ENCODE measurements around the gene ETFA. TPM values are rescaled to one million over a fixed set of nuclear protein-coding genes. Genes with fewer than 3 reads are reported as not detected.

The ETFA gene
- total and polyA plus RNA-seq, 2 of the 8 experiments (the other 6 are each of a cell fraction or from before 2014, with no cell fraction given) = 60.9 to 90.0 TPM

DNA sequence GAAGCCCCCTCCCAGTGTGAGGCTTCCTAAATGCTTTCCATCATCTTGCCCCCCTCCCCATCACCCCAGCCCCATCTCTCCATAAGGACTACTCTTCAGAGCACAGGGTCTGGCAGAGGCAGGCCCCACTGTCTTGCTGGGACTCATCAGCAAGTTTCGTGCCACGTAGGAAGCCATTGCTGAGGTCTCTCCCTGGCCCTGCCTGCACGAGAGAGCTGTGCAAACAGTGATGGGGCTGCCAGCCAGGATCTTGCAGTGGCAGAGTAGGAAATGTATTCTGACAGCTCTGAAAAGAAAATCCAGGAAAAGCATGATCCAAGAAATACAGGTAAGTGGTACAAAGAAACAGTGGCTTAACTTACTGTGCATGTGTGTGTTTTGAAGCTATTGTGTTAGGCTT is 47.9 kb upstream of the ETFA start:
- Histone ChIP-seq H3K79me2 (ENCODE audit: control insufficient read depth in 1 of 2, insufficient read depth in 2 of 2, low read length in 2 of 2) (no peaks in the 10 kb centered on the region), H2BK120ac (replicated peaks; ENCODE audit: low read depth, low read length) (no peak overlapping the region), H3K27me3 (replicated peaks in 1 of 4; ENCODE audit: control insufficient read depth in 3 of 4, extremely low read depth in 1 of 4, insufficient read depth in 3 of 4, low read length in 3 of 4) (no peaks in the 10 kb centered on the region; a peak in 1 of 7 replicates), H4K5ac (ENCODE audit: insufficient read length, low read depth, low read length) (no peak overlapping the region), H3K23me2 (ENCODE audit: low read depth, low read length) (no peaks in the 10 kb centered on the region; the same call in 1 of the 2 replicates), H3K18ac (ENCODE audit: extremely low read depth, low read length) (no peak overlapping the region), H3K9ac (replicated peaks in 1 of 4; ENCODE audit: extremely low read depth in 1 of 4, low read depth in 3 of 4, low read length in 3 of 4) (no peak overlapping the region), H4K20me1 (replicated peaks in 1 of 2; ENCODE audit: control insufficient read depth in 1 of 2, insufficient read depth in 2 of 2, low read length in 2 of 2) (no peaks in the 10 kb centered on the region), H3K4me1 (replicated peaks in 1 of 4; ENCODE audit: control insufficient read depth in 3 of 4, insufficient read depth in 4 of 4, low read length in 3 of 4) (no peaks in the 10 kb centered on the region), H2BK15ac (ENCODE audit: low read length) (no peak overlapping the region), H3K4me3 (ENCODE audit: extremely low read depth in 1 of 4, insufficient read depth in 2 of 4, low read depth in 3 of 4, low read length in 4 of 4) (no peak overlapping the region), H3K36me3 (ENCODE audit: control insufficient read depth in 2 of 4, insufficient read depth in 4 of 4, low read length in 3 of 4) (no peaks in the 10 kb centered on the region), H4K91ac (replicated peaks; ENCODE audit: insufficient read length, low read length) (no peak overlapping the region), H3K4me2 (ENCODE audit: insufficient read depth in 1 of 2, low read depth in 2 of 2, low read length in 2 of 2) (no peak overlapping the region), H2BK5ac (ENCODE audit: low read depth, low read length) (no peak overlapping the region), H3K9me3 (ENCODE audit: insufficient read depth in 2 of 2, low read depth in 1 of 2, low read length in 1 of 2) (no peaks in the 10 kb centered on the region), H3K56ac (replicated peaks; ENCODE audit: insufficient read length, low read depth, low read length) (no peak overlapping the region), H3K4ac (replicated peaks; ENCODE audit: insufficient read length, low read depth, low read length) (no peak overlapping the region), H3K23ac (ENCODE audit: insufficient read length) (no peak overlapping the region), H3K79me1 (ENCODE audit: low read depth, low read length) (no peaks in the 10 kb centered on the region), H4K8ac (ENCODE audit: extremely low read depth, insufficient read depth, low read length) (no peak overlapping the region), H2AK5ac (ENCODE audit: low read depth, low read length) (no peak overlapping the region), H2BK12ac (ENCODE audit: low read depth, low read length) (no peak overlapping the region), H2AFZ (ENCODE audit: low read length) (no peak overlapping the region), H3K14ac (ENCODE audit: insufficient read length) (no peak overlapping the region), H3K27ac (ENCODE audit: low read depth, low read length) (no peak overlapping the region), H2BK20ac (ENCODE audit: low read length) (no peak overlapping the region)
- TF ChIP-seq POLR2AphosphoS5 (IDR thresholded peaks at IDR 0.05; ENCODE audit: low read depth, low read length) (no peak), CHD1 (IDR thresholded peaks at IDR 0.05; ENCODE audit: low read depth, low read length) (no peak), CBX8 (IDR thresholded peaks at IDR 0.05; ENCODE audit: borderline replicate concordance, low read depth, low read length) (no peak), ZNF274 (IDR thresholded peaks at IDR 0.05; ENCODE audit: borderline replicate concordance, extremely low read depth, low read length) (no peak), KDM5A (IDR thresholded peaks at IDR 0.05; ENCODE audit: low read length) (no peak)
- whole genome bisulfite sequencing, 2 experiments (ENCODE audit: extremely low coverage in 1 of 2, insufficient coverage in 1 of 2, insufficient read length in 1 of 2, insufficient replicate concordance in 2 of 2, low coverage in 1 of 2, low lambda C conversion rate in 2 of 2, missing lambda C conversion rate in 1 of 2) = 79% methylated on average over 3 of the region's 3 CpGs; no CpG with 5 or more reads in 1 of the 2 experiments
- CTCF ChIA-PET (ENCODE audit: partially characterized antibody) = no interaction called here
- POLR2A ChIA-PET (ENCODE audit: partially characterized antibody) = no interaction called here
- FAIRE-seq = no peak
- DNase-seq (ENCODE audit: low read depth in 1 of 2, low spot score in 2 of 2) = no peak

Data from H1 (cell line).